ENCODE data around the gene RSU1.

RSU1 gene

DNA sequence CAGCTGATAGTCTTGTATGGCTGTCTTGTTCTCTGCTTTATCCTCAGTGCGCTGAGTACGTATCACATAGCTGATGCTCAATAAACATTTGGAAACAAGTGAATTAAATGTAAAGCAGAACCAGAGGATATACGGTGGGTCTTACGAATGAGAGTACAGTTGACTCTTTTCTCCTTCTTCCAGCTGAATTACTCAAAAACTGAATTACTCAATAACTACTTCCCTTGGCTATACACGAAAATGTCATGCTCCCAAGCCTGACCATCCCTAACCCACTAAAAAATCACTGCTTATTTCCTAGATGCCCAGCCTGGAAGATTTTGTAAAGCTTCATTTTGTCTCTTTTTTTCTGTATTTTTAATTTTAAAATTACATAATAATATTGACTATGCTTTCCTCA is 3.2 kb upstream of the RSU1 start:
- FAIRE-seq: no peak

DNA sequence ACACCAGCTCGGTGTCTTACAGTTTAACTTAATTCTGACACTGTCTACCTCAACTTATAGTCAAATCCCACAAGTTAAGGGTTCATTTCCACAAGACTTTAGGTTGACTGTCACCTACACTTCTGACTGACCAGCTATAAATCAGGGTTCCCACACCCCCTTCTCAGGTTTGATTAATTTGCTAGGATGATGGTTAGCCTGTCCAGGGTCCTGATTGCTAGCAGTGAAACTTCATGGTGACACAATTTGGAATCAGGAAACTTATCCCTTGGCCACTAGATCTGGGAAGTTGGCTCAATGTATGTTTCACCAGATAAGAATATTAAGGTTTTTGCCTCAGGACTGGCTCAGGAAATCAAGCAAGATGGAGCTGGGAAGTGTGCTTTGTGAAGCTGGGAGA is 2.8 kb upstream of the RSU1 start:
- FAIRE-seq: no peak

DNA sequence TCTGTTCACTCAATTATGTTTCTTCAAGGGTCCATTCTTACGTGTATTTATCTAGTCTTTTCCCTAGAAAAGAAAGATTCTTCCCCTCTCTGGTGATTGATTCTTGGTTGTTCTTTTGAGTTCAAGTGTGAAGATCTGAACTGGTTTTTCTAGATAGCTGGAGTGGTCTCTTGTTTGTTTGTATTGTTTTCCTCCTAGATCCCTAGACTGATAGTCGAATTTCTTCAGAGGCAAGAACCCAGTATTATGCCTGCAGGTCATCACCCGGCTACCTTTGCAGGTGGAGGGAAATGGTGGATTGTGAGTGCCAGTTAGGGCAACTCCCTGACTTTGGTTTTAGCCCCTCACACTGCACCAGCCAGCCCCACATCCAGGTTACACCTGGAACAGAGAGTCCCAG is 2.2 kb upstream of the RSU1 start:
- no peak for FAIRE-seq

DNA sequence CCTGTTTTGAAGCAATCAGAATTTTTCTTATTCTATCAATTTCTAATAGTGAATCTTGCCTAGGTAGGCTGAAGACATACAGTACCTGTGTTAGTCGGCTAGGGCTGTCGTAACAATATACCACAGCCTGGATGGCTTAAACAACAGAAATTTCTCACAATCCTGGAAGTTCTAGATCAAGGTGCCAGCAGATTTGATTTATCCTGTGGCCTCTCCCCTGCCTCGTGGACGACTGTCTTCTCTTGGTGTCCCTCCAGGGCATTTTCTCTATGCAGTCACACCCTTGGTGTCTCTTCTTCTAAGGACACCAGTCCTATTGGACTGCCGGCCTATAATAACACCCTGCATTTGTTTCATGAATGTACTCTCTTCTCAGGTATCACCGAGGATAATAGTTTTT is 1.8 kb upstream of the RSU1 start:
- no peak for FAIRE-seq

DNA sequence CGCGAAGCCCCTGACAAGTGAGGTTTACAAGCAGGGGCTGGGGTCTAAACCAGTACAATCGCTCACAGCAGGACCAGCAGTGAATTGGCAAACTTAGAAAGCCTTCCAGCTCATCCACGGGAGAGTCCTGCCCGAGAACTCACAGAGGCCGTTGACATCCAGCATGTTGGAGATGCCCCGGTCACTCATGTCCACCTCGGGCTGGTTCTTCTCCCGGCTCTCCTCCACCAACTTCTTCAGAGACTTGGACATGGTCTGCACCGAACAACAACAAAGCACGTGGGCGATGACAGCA is 447 bp downstream of the RSU1 start:
- no peak for FAIRE-seq

DNA sequence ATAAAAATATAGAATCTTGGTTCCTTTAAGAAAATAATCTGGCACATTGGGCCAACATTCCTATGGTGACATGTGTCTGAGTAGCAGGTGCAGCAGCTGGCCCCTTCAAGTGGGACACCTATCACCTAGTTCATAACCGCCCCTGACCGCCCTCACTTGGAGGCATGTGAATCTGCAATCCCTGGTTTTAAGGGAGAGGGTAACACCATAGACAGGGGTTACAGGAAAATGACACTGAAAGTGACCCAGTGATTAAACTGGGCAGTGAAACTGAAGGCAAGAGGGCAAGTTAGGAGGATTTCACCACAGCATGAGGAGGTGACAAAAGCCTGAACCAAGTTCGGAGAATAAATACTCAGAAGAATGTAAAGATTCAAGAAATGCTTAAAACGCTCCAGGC is 1.1 kb downstream of the RSU1 start:
- FAIRE-seq: no peak

DNA sequence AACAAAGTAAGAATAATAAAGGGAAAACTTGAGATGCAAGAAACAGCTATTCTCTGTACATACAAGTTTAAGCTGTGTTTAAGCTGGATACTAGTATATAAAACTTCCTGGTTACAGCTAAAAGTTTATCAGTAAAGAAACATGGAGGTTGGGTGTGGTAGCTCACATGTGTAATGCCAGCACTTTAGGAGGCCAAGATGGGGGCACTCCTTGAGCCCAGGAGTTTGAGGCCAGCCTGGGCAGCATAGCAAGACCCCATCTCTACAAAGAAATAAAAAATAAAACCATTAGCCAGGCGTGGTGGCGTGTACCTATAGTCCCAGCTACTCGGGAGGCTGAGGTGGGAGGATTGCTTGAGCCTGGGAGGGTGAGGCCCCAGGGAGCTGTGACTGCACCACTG is 3.2 kb downstream of the RSU1 start:
- no peak for FAIRE-seq

DNA sequence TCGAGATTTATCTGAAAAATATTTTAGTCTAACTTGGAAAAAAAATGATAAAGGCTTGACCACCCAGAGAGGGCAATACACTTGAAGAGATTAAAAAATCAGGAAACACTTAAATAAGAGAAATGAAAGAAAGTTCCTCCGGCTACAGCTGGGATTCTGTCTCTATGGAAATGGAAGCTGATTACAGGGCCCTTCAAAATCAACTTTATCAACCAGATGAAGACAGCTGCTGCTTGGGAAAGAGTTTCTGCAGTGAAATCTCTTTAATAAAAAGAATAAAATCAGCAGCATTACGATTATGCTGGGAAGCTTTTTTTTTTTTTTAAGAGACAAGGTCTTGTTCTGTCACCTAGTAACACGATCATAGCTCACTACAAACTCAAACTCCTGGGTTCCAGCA is 4.5 kb downstream of the RSU1 start:
- FAIRE-seq: no peak

DNA sequence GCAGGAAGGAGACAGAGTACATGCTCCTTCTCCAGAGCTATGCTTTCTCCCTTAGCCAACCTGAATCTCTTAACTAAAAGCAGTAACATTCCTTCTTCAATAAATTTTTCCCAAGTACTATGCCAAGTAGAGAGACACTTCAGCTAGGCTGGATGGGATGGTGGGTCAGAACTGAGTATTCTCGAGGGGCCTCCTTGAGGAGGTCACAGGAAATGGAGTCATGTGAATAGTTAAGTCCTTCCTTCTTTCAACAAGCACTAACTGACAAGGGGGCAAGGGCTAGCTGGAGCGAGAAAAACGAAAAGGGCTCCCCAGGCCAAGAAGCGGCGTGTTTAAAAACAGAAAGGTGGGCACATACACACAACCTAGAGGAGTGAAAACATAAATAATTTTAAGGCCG is 5.5 kb downstream of the RSU1 start:
- no peak for FAIRE-seq

DNA sequence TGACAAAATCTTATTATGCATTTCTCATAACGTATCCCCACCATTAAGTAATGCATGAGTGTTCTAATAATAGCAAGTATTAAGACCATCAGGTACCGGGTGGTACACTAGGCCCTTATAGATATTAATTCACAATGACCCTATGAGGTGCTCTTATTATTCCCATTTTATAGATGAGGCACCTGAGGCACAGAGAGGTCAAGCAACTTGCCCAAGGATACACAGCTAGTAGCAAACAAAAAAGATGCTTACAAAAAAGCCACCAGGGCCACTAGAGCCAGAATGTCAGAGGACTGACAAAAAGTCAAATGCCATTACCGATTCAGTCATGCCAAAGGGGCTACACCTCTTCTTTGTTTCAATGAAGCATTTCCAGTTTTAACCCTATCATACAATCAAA is 5.9 kb downstream of the RSU1 start:
- no peak for FAIRE-seq

DNA sequence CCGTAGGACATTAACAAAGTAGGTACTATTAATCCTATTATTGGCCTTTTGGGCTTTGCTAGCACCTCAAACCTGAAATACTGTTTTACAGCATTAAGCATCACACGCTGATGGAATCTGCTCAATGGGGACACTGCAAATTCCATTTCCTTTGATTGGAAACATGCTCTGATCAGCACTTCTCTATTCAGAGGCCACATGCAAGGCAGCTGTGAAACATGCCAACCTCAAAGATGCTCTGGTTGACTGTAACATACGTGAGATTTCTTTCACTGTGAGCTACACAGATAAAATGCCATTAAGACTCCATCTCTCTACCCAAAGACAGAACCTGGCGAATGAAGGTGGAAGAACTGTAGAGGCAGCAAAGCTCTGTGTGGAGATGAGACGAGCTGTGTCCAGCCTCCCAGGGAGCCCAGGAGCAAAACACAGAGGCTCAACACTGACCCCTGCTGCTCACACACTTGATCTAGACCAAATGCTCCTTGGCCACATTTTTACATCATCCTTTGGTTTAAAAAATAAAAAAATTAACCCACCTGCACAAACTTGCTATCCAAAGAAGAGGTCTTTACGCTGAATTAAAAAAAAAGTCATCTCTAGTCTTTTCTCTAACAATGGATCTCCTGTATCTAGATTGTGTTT is 8.0 kb downstream of the RSU1 start:
- no peak for FAIRE-seq

DNA sequence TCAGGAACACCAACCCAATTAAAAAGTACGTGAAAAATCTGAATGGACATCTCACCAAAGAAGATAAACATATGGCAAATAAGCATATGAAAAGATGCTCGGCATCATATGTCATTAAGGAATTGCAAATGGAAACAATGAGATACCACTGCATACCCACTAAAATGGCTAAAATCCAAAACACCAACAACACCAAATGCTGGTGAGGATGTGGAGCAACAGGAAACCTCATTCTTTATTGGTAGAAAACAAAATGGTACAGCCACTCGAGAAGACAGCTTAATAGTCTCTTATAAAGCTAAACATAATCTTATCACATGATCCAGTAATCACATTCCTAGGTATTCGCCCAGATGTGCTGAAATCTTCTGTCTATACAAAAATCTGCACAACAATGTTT is 13.1 kb downstream of the RSU1 start:
- FAIRE-seq: no peak

DNA sequence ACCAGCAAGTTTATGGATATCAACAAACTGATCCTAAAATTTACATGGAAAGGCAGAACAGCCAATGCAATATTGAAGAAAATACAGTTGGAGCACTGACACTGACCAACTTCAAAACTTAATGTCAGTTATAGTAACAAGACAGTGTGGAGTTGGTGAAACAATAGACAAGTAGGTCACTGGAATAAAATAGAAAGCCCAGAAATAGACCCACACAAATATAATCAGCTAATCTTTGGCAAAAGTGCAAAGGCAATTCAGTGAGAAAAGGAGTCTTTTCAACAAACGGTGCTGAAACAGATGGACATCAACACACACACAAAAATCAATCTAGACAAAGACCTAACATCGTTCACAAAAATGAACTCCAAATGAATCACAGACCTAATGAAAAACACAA is 13.8 kb downstream of the RSU1 start:
- no peak for FAIRE-seq

DNA sequence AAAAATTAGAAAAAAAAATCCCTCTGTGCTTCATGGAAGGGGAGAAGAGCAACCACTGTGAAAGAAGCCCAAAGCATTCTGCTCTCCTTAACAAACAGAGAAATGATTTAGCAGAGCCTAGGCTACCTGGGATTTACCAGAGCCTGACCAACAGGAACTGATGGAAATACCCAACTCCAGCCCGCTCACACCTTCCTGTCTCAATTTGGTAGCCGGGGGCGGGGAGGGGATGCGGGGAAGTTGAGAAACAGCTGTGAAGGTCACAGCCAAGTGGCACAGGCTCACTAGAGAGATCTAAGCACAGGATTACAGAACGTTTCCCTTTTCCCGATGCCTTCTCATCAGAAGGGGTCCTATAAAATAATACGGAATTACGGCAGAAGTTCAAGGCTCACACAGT is 17.6 kb downstream of the RSU1 start:
- FAIRE-seq: no peak

DNA sequence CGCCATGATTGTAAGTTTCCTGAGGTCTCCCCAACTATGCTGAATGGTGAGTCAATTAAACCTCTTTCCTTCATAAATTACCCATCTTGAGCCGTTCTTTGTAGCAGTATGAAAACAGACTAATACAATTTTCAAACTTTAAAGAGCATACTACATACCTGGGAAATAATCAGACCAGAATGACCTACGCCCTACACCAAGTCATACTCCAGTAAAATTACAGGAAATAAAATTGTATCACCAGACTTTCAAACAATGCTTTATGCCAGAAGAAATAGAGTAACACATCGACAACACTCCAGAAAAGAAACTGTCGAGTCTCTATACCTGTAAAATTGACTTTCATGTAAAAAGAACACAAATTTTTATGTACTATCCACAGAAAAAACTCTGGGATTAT is 18.7 kb downstream of the RSU1 start:
- FAIRE-seq: no peak

DNA sequence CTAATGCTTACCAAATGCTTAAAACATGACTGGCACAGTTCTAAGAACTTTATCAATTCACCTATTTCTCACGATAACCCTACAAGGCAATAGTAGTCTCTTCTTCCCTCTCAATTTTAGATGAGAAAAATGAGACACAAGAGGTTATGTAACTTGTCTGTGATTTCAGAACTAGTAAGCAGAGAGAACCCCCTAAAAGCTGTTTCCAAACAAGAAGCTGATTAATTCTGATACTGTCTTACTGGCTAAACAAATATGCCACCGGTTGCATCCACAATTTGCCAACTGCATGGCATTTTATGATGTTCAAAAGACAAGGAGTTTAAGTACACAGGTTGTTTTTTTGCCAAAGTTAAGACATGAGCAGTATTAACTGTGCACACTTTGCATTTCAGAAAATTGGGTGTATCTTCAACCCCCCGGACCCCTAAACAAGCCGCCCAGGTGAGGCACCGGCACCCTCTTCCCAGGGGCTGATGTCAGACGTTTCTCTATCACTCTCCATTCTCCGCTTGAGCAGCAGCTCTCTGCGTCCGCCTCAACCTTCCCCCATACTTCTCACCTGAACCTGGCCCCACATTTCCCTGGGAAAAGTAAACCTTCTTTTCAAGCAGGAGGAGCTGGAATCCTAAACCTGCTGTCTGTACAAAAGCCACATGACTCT is 21.7 kb downstream of the RSU1 start:
- FAIRE-seq: no peak

DNA sequence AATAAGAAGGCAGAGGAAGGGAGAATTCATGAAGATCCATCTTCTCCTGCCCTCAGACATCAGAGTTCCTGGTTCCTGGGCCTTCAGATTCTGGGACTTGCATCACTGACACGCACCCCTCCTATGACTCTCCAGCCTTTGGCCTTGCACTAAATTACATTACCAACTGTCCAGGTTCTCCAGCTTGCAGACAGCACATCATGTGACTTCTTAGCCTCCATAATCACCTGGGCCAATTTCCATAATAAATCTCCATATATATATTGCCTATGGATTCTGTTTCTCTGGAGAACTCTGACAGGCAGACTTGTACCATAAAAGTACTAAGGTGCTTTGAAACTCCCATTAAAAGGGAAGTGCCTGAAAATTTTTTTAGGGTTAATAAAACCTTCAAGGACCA is 23.2 kb downstream of the RSU1 start:
- no peak for FAIRE-seq

DNA sequence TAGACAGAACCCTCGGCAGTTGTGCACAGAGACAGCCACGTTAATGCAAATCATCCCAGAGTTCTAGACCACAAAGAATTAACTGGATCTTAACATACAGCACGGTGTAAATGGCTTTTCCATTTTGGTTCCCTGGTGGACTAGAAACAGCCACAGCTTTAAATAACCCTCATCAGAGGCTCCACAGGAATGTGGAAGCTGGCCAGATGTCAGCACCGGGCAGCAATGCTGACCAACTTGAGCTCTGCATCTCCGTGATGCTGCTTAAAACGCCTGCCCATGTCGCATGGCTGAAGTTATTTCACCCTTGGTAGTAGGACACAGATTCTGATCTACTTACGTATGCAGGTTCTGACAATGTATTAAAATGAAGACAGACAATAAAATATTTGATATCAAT is 24.5 kb downstream of the RSU1 start:
- FAIRE-seq: no peak

DNA sequence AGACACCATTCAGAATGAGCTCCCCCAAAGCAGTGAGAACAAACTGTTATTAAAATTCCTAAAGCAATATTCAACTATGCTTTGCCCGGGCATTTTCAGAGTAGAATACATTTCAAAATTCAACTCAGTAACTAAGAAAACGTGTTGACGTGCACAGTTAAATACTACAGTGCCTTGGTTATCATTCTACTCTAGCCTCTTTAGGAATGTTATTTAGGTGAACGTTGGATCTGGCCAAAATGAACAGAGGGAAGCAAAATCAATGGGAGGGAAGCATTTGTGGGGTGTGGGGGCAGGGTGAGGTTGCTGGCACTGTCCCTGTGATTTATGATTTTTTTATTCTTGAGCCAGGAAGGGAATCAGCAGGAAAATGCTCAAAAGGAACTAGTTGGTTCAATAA is 27.5 kb downstream of the RSU1 start:
- no peak for FAIRE-seq

DNA sequence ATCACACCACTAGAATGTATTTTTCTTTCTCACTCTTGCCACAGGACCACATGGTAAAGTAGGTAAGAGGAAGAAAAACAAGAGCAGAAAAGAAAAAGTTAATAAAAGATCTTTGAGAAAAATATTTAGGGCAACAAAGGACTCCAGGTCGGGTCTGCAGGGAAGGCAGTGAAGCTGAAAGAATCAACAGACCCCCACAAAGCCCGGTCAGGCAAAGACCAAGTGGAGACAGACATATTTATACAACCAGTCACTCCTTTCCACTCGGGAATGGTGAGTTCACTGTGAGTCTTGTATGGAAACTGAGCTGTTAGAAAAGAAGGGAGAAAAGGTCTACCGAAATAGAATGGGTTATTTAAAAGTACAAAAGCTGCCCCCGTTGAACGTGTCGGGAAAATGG is 28.0 kb downstream of the RSU1 start:
- no peak for FAIRE-seq

DNA sequence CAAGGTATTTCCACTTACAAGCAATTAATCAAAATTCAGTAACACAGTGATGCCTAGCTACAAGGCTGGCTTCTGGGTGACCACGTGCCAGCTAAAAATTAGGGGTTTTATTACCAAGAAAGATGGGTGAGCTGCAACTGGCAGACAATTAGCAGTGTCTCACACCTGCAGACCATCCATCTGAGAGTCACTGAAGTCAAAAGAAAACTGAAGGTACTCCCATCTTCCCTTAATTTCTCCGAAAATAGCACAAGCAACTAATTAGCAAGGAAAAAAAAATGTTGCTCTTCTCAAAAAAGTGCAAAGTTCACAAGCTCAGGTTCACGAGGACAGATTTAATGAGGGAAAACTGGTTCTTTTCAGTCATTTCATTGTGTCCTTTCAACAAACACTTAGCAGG is 28.4 kb downstream of the RSU1 start:
- FAIRE-seq: no peak

DNA sequence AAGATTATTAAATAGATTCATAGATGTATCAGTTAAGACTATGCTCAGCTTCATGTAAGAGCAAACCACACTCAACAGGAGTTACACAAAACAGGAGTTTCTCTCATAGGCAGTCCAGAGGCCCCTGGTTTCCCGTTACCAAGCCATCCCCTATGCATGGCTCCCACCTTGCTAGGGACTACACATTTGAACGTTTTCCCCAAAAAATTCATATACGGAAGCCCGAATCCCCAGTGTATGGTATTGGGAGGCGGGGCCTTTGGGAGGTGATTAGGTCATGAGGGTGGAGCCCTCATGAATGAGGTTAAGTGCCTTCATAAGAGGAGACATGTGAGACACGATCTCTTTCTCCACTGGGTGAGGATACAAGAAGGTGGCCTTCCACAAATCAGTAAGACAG is 29.1 kb downstream of the RSU1 start:
- FAIRE-seq: no peak

DNA sequence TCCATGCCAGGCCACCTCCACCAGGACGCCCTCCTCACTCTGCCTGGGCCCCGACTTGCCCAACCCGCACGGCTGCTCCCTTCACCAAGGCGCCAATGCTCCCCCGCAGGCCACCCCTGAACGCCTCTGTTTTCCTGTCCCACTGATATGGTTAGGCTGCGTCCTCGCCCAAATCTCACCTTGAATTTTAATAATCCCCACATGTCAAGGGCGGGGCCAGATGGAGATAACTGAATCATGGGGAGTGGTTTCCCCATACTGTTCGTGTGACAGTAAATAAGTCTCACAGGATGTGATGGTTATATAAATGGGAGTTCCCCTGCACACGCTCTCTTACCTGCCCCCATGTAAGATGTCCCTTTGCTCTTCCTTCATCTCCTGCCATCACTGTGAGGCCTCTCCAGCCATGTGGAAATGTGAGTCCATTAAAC is 29.8 kb downstream of the RSU1 start:
- FAIRE-seq: no peak

DNA sequence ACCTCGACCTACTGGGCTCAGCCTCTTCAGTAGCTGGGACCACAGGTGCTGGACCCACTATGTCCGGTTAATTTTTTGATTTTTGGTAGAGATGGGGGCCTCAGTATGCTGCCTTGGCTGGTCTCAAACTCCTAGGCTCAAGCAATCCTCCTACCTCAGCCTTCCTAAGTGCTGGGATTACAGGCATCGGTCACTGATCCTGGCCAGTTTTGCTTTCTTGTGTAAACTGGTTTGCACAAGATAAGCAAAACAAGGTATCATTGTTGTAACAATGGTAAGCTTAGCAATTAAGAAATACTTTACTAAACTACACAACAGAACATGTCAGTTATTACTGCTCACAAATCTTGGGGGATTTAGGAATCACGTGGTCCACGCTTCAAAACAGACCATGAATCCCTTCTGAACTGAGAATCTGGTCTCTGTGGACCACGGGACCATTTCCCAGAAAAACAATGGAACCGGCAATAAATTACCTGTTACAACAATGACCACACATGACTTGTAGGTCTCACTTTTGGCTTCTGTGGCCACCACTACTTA is 36.8 kb downstream of the RSU1 start:
- no peak for FAIRE-seq

DNA sequence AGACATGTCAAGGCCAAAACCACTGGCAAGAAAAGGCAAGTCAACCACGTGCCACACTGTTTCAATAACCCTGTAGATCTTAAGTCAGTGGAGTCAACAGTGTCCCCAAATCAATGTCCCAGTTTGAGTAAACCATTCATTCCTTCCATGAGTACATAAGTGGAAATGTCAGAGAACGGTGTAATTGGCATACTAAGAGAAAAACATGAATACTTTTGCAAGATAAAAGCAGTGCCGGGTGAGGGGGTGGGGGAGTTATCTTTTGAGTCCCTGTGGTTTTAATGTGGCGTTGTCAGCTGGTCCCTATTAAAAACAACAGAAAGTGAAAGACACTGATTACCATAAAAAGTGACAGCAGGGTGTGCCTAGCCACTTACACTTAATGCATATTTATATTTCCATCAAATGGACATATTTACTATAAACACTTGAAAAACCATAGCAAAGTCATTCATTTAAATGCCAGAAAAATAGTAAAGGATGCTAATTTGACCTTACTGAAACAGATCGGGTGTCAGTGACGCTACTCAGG is 37.8 kb downstream of the RSU1 start:
- FAIRE-seq: no peak

Measured in TTC549 (cell line).